GM21529 (cell line): ENCODE measurements around the gene COL4A2.
"Not testable (repeated sequence)": the region's sequence is repeated elsewhere in the genome, so short reads cannot be mapped to it uniquely, and the experiment has no call there.

Source experiments
- ATAC-seq: cut with Tn5 transposase; IDR thresholded peaks from one replicate; pipeline ENCODE4 v1.9.1; 2021; ENCODE audit not compliant: unreplicated experiment

COL4A2 gene

GRCh38 chr13:110449219-110450015 is 142.3 kb downstream of the COL4A2 start:
- no peak for ATAC-seq

- ATAC-seq, result no peak
Measured at GRCh38 chr13:110450016-110450900, 143.2 kb downstream of the COL4A2 start.

- no peak for ATAC-seq
Measured at GRCh38 chr13:110450941-110451730, 144.1 kb downstream of the COL4A2 start.

- ATAC-seq, result not testable (repeated sequence)
Measured at GRCh38 chr13:110453091-110453490, 146.0 kb downstream of the COL4A2 start.

- ATAC-seq, result no peak
Measured at GRCh38 chr13:110453797-110454196, 146.7 kb downstream of the COL4A2 start.

- ATAC-seq, result no peak
Measured at GRCh38 chr13:110454227-110454859, 147.3 kb downstream of the COL4A2 start.

GRCh38 chr13:110454956-110455355 is 147.9 kb downstream of the COL4A2 start:
- ATAC-seq, result no peak

GRCh38 chr13:110455444-110455843 is 148.4 kb downstream of the COL4A2 start:
- no peak for ATAC-seq

GRCh38 chr13:110455941-110456340 is 148.9 kb downstream of the COL4A2 start:
- peak; percentile 98 for ATAC-seq

GRCh38 chr13:110456550-110456949 is 149.5 kb downstream of the COL4A2 start:
- ATAC-seq, result no peak

GRCh38 chr13:110457361-110457760 is 150.3 kb downstream of the COL4A2 start:
- no peak for ATAC-seq

- no peak for ATAC-seq
Measured at GRCh38 chr13:110458017-110458416, 150.9 kb downstream of the COL4A2 start.

GRCh38 chr13:110458594-110459365 is 151.7 kb downstream of the COL4A2 start:
- ATAC-seq, result no peak

- ATAC-seq, result no peak
Measured at GRCh38 chr13:110462091-110462490, 155.0 kb downstream of the COL4A2 start.

GRCh38 chr13:110463156-110463555 is 156.1 kb downstream of the COL4A2 start:
- ATAC-seq, result no peak

- ATAC-seq, result no peak
Measured at GRCh38 chr13:110463871-110464510, 156.9 kb downstream of the COL4A2 start.

- no peak for ATAC-seq
Measured at GRCh38 chr13:110464556-110465333, 157.7 kb downstream of the COL4A2 start.

GRCh38 chr13:110465696-110466095 is 158.6 kb downstream of the COL4A2 start:
- no peak for ATAC-seq
